A673 (cell line): ENCODE measurements around the gene FBXO42. TPM values are rescaled to one million over a fixed set of nuclear protein-coding genes. Genes with fewer than 3 reads are reported as not detected.

Source experiments
- BruUV-seq: library from RNA; stranded (reverse); fragments of 400-500 nt; replicated peaks from 2 replicates; lab custom pipeline; 2021; lab: Mats Ljungman, UMichigan
- CTCF ChIA-PET: fragments of 300-600 bp; sonication (Branson Sonifier 250); formaldehyde crosslinking; loops from one replicate; lab custom pipeline; 2022; ENCODE audit warnings: antibody characterized with exemption; lab: Charles Lee
- POLR2A ChIA-PET: fragments of 300-600 bp; sonication (Branson Sonifier 250); formaldehyde crosslinking; loops from one replicate; lab custom pipeline; 2022; ENCODE audit warnings: antibody characterized with exemption; ENCODE audit not compliant: low non-redundant PET; lab: Charles Lee
- DNase-seq: peaks from one replicate; pipeline ENCODE4 v3.0.0-alpha.2; 2015; ENCODE audit warnings: low spot score
- H3K27ac ChIP-seq: fragments of 200-600 bp; sonication (generic); 2 replicates; pipeline ENCODE4 v1.5.1; 2016; ENCODE audit warnings: mixed run types, low read depth, mild to moderate bottlenecking, mixed read lengths, antibody characterized with exemption, low read length; ENCODE audit not compliant: poor library complexity, severe bottlenecking
- H3K27me3 ChIP-seq: fragments of 200-600 bp; sonication (generic); replicated peaks from 2 replicates; pipeline ENCODE4 v1.6.1; 2017; ENCODE audit warnings: mixed run types, low read depth, mild to moderate bottlenecking, mixed read lengths, antibody characterized with exemption, low read length; ENCODE audit not compliant: insufficient read depth, poor library complexity
- H3K36me3 ChIP-seq: fragments of 200-600 bp; sonication (generic); 2 replicates; pipeline ENCODE4 v1.6.1; 2016; ENCODE audit warnings: mixed run types, mild to moderate bottlenecking, mixed read lengths, antibody characterized with exemption, low read length; ENCODE audit not compliant: insufficient read depth, poor library complexity, severe bottlenecking
- H3K4me1 ChIP-seq: fragments of 200-600 bp; sonication (generic); 2 replicates; pipeline ENCODE4 v1.6.1; 2017; ENCODE audit warnings: mixed run types, mild to moderate bottlenecking, mixed read lengths, antibody characterized with exemption, low read length; ENCODE audit not compliant: insufficient read depth, poor library complexity, severe bottlenecking
- H3K4me3 ChIP-seq: fragments of 200-600 bp; sonication (generic); 2 replicates; pipeline ENCODE4 v1.5.1; 2016; ENCODE audit warnings: low read depth, mixed run types, mild to moderate bottlenecking, mixed read lengths, low read length; ENCODE audit not compliant: poor library complexity, severe bottlenecking
- H3K9me3 ChIP-seq: fragments of 200-600 bp; sonication (generic); 2 replicates; pipeline ENCODE4 v1.6.1; 2016; ENCODE audit warnings: mixed run types, low read depth, mild to moderate bottlenecking, mixed read lengths, antibody characterized with exemption, low read length; ENCODE audit not compliant: poor library complexity, severe bottlenecking
- CTCF ChIP-seq: fragments of 300-800, 200-600 bp; sonication (generic); conservative IDR thresholded peaks from 2 replicates; pipeline ENCODE4 v1.5.1; 2017; ENCODE audit warnings: low read depth, mild to moderate bottlenecking, antibody characterized with exemption, low read length, moderate library complexity, mixed read lengths
- EZH2 ChIP-seq: fragments of 200-600 bp; sonication (generic); IDR thresholded peaks from 2 replicates; pipeline ENCODE4 v1.6.1; 2017; ENCODE audit warnings: borderline replicate concordance, low read depth, mild to moderate bottlenecking, mixed read lengths, antibody characterized with exemption, low read length; ENCODE audit not compliant: poor library complexity, severe bottlenecking
- intact Hi-C: fragments of 100-400 bp; cut with micrococcal nuclease; formaldehyde crosslinking; loops from one replicate; pipeline ENCODE4 v1.10.0; 2022; ENCODE audit not compliant: unreplicated experiment
- total RNA-seq: library from RNA; stranded (reverse); gene quantifications from 2 replicates; pipeline ENCODE4 v1.2.3, GENCODE V29; 2021

Gene FBXO42
- total RNA-seq, 1 experiment from 2014 or later = 19.5 TPM

GRCh38 chr1:16334655-16335340 lies 17.5 kb downstream of the FBXO42 start:
- BruUV-seq = no TSS peak
- Histone ChIP-seq H3K4me1 (no peaks in the 10 kb centered on the region), H3K27me3 (no peaks in the 10 kb centered on the region), H3K9me3 (no peaks in the 10 kb centered on the region), H3K4me3 (no peak overlapping the region), H3K27ac (no peak overlapping the region), H3K36me3 (no peaks in the 10 kb centered on the region)
- DNase-seq = no peak
- POLR2A ChIA-PET = no interaction called here
- intact Hi-C loops = no loop called here
- CTCF ChIA-PET = no interaction called here
- TF ChIP-seq CTCF (no peak), EZH2 (no peak)

GRCh38 chr1:16326833-16327404 lies 25.4 kb downstream of the FBXO42 start:
- no peak for TF ChIP-seq CTCF
- TF ChIP-seq EZH2 = no peak
- ChIA-PET CTCF (no interaction called here), POLR2A (no interaction called here)
- Histone ChIP-seq H3K27ac (no peak overlapping the region), H3K9me3 (no peaks in the 10 kb centered on the region), H3K27me3 (no peaks in the 10 kb centered on the region), H3K36me3 (no peaks in the 10 kb centered on the region), H3K4me1 (peaks cover 7% of the 10 kb centered on the region), H3K4me3 (no peak overlapping the region)
- no TSS peak for BruUV-seq
- intact Hi-C loops = no loop called here
- DNase-seq = no peak

- Histone ChIP-seq H3K27me3 (no peaks in the 10 kb centered on the region), H3K27ac (peak overlapping the region; percentile 2), H3K9me3 (no peaks in the 10 kb centered on the region), H3K4me1 (peaks cover 13% of the 10 kb centered on the region), H3K36me3 (no peaks in the 10 kb centered on the region), H3K4me3 (no peak overlapping the region)
- POLR2A ChIA-PET = no interaction called here
- DNase-seq = peak; percentile 52
- intact Hi-C loops = no loop called here
- no TSS peak for BruUV-seq
- TF ChIP-seq EZH2 (no peak), CTCF (no peak)
- CTCF ChIA-PET = interaction anchor here (0.5 kb wide), 1 partner anchor 509 kb away, joined by 3 read pairs; no protein-coding TSS in a partner anchor
Measured at GRCh38 chr1:16324456-16324890, 27.8 kb downstream of the FBXO42 start.
